HepG2 (cell line): Measurements from ENCODE around the gene TLR9. TPM values are rescaled to one million over a fixed set of nuclear protein-coding genes. Genes with fewer than 3 reads are reported as not detected.

ENCODE experiments used
- HINFP ChIP-seq: sonication (generic); formaldehyde crosslinking; IDR thresholded peaks from 2 replicates; pipeline ENCODE4 v1.4.0; 2020; ENCODE audit warnings: low read depth, mild to moderate bottlenecking, missing genetic modification reagents
- MLXIP ChIP-seq: sonication (generic); formaldehyde crosslinking; IDR thresholded peaks from 2 replicates; pipeline ENCODE4 v1.9.0; 2021; ENCODE audit warnings: missing genetic modification reagents, borderline replicate concordance
- NCOR1 ChIP-seq: fragments of 200-600 bp; sonication (generic); IDR thresholded peaks from 2 replicates; pipeline ENCODE4 v1.7.0; 2017; ENCODE audit warnings: antibody characterized with exemption, low read length, borderline replicate concordance
- NFKB2 ChIP-seq: sonication (generic); formaldehyde crosslinking; IDR thresholded peaks from 2 replicates; pipeline ENCODE4 v1.4.0; 2020; ENCODE audit warnings: missing genetic modification reagents, borderline replicate concordance
- RXRA ChIP-seq: sonication (generic); formaldehyde crosslinking; IDR thresholded peaks from 2 replicates; pipeline ENCODE4 v1.5.1; 2020; ENCODE audit warnings: missing genetic modification reagents
- THAP9 ChIP-seq: sonication (generic); formaldehyde crosslinking; IDR thresholded peaks from 2 replicates; pipeline ENCODE4; 2020; ENCODE audit warnings: missing genetic modification reagents, mild to moderate bottlenecking, borderline replicate concordance
- TOE1 ChIP-seq: sonication (generic); formaldehyde crosslinking; IDR thresholded peaks from 2 replicates; pipeline ENCODE4 v1.4.0; 2020; ENCODE audit warnings: mild to moderate bottlenecking, missing genetic modification reagents
- ZBTB1 ChIP-seq: sonication (generic); formaldehyde crosslinking; IDR thresholded peaks from 2 replicates; pipeline ENCODE4 v1.4.0; 2020; ENCODE audit warnings: missing genetic modification reagents, borderline replicate concordance
- ZNF337 ChIP-seq: sonication (generic); formaldehyde crosslinking; IDR thresholded peaks from 2 replicates; pipeline ENCODE4 v1.5.1; 2020; ENCODE audit warnings: missing genetic modification reagents, low read depth, mild to moderate bottlenecking, borderline replicate concordance
- ZNF343 ChIP-seq: sonication (generic); formaldehyde crosslinking; IDR thresholded peaks from 2 replicates; pipeline ENCODE4 v1.4.0; 2020; ENCODE audit warnings: mild to moderate bottlenecking, missing genetic modification reagents
- polyA plus RNA-seq, 8 experiments: library from polyadenylated mRNA; depleted of rRNA in 3 of 8; stranded (reverse) in 7 of 8; unstranded in 1 of 8; fragments of >200 nt; fragmentation: Illumina TruSeq in 4 of 8; extraction: Trizol in 4 of 8; gene quantifications; 2 replicates each; pipeline versions ENCODE4 v1.2.1 to v1.2.3, GENCODE V29; 2011 to 2016; ENCODE audit warnings: low read depth in 4 of 8, missing spikeins in 1 of 8, mixed read lengths in 1 of 8; ENCODE audit not compliant: insufficient read depth in 1 of 8
- total RNA-seq, 5 experiments: library from RNA; depleted of rRNA; stranded (reverse); fragments of >200 nt; fragmentation: Illumina TruSeq; extraction: Trizol; gene quantifications; 2 replicates each; pipeline ENCODE4 v1.2.3, GENCODE V29; 2016; ENCODE audit warnings: low read depth in 1 of 5
- TF ChIP-seq, protein P1 (sequence below): sonication (generic); formaldehyde crosslinking; conservative IDR thresholded peaks from 2 replicates; pipeline ENCODE4 v1.4.0; 2020; ENCODE audit warnings: missing genetic modification reagents
- TF ChIP-seq, protein P2 (sequence below): sonication (generic); formaldehyde crosslinking; IDR thresholded peaks from 2 replicates; pipeline ENCODE4 v1.4.0; 2020; ENCODE audit warnings: missing genetic modification reagents

The TLR9 gene
- total and polyA plus RNA-seq, 2 of the 13 experiments (the other 11 are each of a cell fraction or from before 2014, with no cell fraction given) = not detected

DNA sequence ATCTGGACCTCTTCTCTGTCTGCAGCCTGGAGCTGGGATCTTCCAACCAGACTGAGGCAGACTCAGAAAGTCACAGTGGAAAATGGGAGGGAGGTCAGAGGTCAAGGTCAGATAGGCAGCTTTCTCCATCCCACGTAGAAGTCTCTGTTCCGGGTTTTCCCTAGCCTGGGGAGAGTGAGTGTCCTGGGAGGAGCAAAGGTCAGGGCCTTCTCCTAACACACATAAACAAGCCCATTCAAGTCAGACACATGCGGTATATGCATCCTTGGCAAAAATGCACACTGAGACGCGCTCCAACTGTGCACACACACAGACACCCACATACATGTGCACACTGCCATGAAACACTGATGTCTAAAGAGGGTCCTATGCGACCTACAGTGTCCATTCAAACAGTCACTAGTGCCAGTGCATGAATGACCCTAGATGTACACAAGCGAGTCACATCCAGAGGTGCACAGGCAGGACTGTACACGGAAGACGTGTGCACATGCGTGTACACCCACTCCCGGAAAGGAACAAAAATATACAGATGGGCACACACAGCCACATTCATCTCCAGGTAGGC is 12.8 kb upstream of the TLR9 start (continued):
- no peak for TF ChIP-seq ZBTB1 (CRISPR knock-in tag)
- TF ChIP-seq NCOR1 = peak; percentile 83; the same call in 1 of the 2 replicates
- TF ChIP-seq MLXIP (CRISPR knock-in tag) = no peak
- TF ChIP-seq THAP9 (CRISPR knock-in tag) = 0 out of 2 replicates have a peak, but pooled peaks have one; percentile 47
- TF ChIP-seq, protein P1, sequence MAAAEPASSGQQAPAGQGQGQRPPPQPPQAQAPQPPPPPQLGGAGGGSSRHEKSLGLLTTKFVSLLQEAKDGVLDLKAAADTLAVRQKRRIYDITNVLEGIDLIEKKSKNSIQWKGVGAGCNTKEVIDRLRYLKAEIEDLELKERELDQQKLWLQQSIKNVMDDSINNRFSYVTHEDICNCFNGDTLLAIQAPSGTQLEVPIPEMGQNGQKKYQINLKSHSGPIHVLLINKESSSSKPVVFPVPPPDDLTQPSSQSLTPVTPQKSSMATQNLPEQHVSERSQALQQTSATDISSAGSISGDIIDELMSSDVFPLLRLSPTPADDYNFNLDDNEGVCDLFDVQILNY (CRISPR knock-in tag) = 0 out of 2 replicates have a peak, but pooled peaks have one; percentile 20
- TF ChIP-seq NFKB2 (CRISPR knock-in tag) = 0 out of 2 replicates have a peak, but pooled peaks have one; percentile 45
- TF ChIP-seq TOE1 (CRISPR knock-in tag) = no peak
- 0 out of 2 replicates have a peak, but pooled peaks have one; percentile 2 for TF ChIP-seq ZNF343 (CRISPR knock-in tag)
- TF ChIP-seq, protein P2, sequence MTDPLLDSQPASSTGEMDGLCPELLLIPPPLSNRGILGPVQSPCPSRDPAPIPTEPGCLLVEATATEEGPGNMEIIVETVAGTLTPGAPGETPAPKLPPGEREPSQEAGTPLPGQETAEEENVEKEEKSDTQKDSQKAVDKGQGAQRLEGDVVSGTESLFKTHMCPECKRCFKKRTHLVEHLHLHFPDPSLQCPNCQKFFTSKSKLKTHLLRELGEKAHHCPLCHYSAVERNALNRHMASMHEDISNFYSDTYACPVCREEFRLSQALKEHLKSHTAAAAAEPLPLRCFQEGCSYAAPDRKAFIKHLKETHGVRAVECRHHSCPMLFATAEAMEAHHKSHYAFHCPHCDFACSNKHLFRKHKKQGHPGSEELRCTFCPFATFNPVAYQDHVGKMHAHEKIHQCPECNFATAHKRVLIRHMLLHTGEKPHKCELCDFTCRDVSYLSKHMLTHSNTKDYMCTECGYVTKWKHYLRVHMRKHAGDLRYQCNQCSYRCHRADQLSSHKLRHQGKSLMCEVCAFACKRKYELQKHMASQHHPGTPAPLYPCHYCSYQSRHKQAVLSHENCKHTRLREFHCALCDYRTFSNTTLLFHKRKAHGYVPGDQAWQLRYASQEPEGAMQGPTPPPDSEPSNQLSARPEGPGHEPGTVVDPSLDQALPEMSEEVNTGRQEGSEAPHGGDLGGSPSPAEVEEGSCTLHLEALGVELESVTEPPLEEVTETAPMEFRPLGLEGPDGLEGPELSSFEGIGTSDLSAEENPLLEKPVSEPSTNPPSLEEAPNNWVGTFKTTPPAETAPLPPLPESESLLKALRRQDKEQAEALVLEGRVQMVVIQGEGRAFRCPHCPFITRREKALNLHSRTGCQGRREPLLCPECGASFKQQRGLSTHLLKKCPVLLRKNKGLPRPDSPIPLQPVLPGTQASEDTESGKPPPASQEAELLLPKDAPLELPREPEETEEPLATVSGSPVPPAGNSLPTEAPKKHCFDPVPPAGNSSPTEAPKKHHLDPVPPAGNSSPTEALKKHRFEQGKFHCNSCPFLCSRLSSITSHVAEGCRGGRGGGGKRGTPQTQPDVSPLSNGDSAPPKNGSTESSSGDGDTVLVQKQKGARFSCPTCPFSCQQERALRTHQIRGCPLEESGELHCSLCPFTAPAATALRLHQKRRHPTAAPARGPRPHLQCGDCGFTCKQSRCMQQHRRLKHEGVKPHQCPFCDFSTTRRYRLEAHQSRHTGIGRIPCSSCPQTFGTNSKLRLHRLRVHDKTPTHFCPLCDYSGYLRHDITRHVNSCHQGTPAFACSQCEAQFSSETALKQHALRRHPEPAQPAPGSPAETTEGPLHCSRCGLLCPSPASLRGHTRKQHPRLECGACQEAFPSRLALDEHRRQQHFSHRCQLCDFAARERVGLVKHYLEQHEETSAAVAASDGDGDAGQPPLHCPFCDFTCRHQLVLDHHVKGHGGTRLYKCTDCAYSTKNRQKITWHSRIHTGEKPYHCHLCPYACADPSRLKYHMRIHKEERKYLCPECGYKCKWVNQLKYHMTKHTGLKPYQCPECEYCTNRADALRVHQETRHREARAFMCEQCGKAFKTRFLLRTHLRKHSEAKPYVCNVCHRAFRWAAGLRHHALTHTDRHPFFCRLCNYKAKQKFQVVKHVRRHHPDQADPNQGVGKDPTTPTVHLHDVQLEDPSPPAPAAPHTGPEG = no peak
- no peak for TF ChIP-seq HINFP
- peak; percentile 81 for TF ChIP-seq RXRA
- no peak for TF ChIP-seq ZNF337 (CRISPR knock-in tag)
